Activated CD8-positive, alpha-beta memory T cell treated with anti-CD3 and anti-CD28 coated beads, Interleukin-2, amount 50 U/mL, for 24 hours (primary cell): ENCODE data around the gene PCDH9.

Experiments
- DNase-seq: peaks from one replicate; pipeline ENCODE4 v3.0.0-alpha.2; 2020; ENCODE audit errors: extremely low read depth

PCDH9 gene

DNA sequence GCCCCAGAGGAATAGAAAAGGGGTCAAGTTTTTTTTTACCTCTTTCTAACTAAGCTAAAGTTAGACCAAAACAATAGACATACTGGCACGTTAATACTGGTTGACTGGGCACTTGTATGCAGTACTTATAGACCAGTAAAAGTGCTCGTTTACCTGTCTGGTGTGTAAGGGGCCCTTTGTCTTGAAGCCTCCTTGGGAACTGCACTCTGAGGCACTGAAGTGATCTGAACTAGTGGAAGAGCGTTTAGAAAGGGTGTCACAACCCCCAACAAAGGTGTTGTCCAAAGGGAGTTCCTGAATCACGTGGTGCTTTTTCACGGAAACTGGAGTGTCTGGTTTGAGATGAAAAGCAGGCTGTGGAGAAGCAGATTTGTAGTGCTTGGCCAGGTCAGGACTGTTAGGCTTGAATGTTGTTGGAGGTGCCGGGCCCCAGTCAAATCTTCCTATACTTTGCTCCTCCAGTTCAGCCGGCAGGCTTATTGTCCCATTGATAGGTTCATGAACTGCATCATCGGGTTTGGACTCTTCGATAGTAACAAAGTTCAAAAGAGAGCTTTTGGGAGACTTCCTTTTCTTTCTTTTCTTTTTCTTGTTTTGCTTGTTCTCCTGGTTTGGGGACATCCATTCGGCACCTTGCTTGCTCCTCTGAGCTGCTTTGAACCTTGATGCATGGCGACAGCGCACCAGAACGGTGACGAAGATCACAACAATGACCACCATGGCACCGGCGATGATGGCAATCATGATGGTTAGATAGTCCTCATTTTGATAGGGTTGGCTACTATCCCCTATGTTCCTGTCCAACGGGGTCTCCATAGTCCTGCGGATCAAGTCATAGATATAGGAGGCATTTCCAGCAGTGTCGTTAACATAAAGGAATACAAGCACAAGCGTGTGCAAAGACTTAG, 4.6 kb downstream of the PCDH9 start:
- no peak for DNase-seq

DNA sequence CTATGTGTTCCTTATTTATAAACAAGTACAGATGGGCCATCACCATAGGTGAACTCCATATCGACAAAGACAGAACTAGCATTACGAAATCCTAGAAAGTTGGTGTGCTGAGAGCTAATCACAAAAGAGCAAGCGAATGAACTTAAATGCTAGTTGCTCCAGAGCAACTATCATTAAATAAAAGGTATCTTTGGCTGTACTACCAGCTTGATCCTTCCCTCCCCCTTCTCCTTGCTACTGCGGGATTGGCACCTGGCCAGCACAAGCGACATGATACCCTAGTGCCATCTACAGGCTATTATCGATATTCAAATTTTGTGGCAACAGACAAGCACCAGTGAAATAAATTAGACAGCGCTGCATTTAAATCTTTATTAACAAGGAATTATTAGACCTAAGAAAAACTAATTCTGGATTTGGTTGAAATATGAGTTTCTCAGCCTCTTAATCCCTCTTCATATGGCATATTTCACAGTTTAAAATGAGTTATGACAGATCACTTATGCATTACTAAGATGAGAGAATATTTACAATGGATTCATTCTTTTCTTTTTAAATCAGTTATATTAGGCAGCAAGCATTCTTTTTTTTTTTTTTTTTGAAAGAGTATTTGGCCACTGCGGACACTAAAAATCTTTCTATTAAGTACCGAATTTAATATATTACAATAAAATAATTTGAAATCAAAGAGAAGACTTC, 5.8 kb downstream of the PCDH9 start:
- no peak for DNase-seq

DNA sequence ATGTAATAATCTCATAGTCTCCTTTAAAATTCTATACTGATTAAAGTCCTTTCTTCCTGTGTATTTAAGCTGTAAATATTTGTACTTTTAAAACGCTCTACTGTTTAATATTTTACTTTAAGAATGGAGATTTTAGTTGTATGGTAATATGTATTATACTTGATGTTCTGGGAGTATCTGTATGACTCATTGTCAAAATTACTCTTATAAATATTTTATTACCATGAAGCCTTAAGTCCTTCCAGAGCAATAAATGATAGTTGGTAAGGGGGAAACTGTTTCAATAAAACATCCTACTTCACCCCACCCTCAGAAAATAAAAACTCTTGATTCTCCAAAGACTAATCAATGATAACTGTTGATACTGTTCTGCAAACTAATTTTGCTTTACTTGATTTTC, 6.4 kb downstream of the PCDH9 start:
- DNase-seq: no peak

DNA sequence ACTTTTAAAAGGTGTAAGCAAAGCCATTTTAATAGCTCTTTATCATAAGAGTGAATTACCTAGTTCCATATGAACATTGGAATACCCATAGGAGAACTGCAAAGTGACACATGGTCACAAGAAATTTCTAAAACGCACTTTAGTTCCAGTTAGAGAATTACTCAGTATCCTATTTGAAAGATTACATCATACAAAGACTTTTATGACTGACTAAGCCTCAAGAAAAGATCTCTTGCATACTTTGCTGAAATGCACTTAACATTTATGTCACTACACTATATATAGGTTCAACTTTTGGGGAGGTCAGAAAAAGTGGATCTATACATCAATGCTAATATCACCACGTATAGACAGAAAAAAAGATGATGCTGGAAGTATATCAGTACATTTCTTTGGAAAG, 7.1 kb downstream of the PCDH9 start:
- DNase-seq: no peak

DNA sequence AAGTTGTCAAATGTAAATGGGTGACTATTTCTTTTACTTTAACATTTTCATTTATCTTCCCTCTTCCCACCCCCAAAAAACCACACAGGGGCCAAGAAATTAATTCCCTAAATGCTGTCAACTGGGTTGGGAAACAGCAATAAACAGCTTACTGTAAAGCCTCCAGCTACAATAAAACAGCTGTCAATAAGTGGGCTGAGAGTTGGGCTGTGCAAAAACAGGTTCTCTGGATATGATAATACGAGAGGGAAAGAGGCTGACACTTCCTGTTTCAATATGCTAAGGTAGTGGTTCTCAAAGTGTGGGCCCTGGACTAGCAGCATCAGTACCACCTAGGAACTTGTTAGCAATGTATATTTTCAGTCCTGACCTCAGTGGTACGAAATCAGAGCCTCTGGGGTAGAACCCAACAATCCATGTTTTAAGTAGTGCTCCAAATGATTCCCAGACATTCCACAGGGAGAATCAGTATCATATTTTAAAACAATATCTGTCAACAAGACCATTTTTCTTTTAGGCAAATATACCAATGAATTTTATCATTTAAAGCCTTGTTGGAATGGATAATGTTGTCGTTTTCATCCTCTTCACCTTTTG, 8.4 kb downstream of the PCDH9 start:
- DNase-seq: no peak

DNA sequence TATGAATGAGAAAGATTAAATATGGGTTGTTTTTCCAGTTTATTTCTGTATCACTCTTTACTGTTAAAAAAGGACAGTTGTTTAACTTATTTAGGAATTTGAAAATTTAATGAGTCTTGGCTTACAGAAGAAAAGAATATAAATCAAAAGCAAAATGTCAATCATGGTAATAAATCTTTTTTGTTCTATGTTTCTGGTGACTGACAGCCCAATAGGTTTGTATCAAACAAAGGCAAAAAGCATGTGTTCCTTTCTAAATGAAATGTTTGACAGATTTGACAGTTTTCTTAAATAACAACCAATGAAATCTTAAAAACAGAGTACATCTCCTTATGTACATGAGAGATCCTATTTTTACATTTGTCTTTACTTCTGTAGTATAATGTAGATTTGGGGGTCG, 11.0 kb downstream of the PCDH9 start:
- DNase-seq: no peak

DNA sequence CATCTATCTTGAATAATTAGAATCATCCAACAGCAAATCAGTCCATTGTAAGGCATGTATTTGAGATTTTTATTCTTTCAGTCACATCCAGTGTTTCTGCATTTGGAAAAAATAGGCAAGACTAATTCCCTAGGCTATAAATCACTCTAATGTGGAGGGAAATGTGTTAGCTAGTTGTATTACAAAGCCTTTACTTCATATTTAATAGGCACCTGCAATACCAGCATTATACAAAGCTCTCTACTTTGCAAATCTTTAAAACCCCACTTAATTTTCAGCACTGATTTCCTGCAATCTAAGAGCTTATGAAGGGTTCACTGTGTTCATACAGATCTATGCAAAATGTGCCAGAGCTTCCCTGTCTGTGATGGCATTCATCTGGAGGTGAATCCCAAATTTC, 12.3 kb downstream of the PCDH9 start:
- no peak for DNase-seq

DNA sequence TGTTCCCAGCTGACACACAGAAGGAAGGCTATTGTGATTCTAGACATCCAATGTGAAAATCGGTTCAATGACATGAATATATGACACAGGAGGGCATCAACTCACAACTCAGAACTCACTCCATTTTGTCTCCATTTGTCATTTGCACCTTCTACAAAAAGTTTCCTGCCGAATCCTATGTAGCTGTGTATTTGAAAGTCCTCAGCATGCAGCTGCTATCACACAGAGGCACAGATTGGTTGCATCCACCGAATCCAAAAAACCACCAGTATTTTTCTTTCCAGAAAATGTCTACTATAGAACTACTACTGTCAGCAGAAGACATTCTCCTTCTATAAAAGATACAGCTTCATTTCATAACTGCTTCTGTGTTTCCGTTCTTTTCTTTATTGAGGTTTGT, 13.3 kb downstream of the PCDH9 start:
- DNase-seq: no peak

DNA sequence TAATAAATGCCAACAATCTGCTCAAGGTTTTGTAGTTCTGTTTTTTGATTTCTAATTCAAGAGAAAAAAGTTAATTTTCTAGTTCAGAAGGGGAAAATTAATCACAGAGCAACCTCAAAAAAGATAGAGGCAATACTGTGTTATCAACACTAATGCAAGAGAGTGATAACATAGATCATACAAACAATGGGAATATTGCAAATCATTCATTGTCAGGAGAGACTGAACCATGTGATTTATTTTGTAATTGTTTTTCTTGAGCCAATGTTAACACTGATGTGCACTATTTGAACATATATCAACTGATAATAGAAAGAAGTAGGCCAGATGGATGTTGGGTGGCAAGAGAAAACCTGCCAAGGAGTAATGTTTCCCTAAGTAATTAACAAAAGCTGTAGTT, 19.9 kb downstream of the PCDH9 start:
- DNase-seq: no peak

DNA sequence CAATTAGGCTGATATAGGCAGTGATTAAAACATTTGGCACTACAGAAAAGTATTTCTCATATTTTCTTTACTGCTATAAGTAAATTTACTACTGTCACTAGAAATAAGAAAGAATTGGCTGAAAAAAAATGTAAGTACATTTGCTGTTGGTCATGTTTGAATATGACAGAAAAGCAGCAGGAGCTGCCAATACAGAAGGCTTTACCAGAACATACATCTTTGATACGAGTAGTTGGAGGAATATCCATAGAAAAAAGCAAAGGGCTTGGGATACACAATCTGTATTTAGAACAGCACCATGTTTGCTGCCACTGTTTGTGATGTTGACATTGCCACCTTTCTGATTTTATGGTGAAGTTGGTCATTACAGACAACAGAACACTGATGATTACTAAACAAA, 21.6 kb downstream of the PCDH9 start:
- no peak for DNase-seq

DNA sequence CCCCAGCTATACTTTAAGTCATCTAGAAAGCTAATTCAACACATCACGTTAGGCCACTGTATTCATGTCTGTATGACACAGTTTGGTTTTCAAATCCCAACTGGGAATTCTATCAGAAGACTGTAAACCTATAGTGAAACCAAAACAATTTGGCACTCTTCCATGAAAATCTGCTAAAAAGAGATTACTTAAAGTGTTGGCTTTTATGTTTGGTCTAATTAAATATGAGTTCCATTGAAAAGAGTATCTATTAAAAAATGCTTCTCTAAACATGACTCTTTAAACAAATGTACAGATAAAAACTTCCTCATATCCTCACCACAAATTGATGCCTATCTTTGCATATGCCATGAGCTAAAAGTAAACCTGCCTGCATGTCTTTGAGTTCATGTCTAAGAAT, 25.4 kb downstream of the PCDH9 start:
- DNase-seq: no peak

DNA sequence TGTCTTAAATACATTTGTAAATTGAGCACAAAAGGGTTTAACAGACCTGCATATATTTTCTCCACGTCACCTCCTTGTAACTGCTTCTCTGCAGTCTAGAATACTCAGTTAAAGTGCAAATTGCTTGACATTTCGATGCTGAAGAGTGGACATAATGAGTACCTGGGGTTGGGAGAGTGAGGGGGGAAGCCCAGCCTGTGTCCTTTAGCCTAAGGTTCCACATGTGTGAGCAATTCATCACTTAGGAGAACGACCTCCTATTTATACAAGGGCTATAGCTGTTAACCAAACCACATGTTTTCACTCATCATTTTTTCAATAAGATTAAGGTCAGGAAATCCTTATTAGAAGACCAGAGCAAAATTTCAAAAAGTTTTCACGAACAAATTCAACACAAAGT, 29.5 kb downstream of the PCDH9 start:
- no peak for DNase-seq

DNA sequence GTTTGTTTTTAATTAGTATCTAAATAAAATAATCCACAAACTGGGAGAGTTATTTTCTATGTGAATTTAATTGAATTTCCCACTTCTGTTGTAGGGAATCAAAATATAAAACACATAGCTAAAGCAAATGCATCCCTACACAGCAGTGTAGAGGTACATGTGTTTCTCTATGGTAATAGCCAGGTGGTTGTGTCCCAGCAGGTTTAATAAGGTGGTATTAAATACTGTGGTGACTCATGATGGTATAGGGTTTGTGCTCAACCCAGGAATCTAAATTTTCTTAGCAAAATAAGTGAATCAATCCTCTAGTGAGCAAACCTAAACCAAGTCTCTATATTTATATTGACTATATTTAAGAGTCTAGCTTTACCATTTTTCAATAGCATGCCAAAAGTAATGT, 30.0 kb downstream of the PCDH9 start:
- DNase-seq: no peak

DNA sequence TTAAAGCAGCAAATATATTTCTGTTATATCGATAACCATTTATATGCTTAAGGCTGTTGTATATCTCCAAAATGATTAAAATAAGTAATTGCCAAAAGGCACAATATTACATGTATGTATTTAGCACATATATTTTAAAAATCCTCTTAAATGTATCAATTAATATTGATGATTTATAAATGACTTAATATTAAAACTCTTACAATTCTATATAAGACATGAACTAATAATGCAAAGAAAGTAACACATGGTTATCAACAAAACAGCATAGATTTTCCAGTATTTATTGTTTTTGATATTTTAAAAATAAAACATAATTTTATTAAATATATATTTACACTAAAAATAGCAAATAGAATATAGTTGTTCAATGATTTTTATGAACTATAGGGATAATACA, 32.4 kb downstream of the PCDH9 start:
- no peak for DNase-seq

DNA sequence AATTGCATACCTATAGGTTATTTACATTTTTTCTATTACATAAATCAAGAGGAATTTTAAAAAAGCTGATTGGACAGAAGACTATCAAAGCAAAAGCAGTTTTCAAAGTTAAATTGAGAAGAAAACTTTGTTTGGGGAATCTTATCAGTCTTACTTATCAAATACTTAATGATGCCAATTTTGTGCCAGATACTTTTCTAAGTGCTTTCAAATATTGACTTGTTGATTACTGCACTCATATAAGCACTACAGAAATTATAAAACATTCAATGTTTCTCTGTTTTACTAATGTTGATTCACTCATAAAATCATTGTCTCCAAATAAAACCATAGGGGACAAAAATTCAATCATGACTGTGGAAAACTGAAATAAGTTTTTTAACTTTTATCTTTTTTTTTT, 36.2 kb downstream of the PCDH9 start:
- no peak for DNase-seq

DNA sequence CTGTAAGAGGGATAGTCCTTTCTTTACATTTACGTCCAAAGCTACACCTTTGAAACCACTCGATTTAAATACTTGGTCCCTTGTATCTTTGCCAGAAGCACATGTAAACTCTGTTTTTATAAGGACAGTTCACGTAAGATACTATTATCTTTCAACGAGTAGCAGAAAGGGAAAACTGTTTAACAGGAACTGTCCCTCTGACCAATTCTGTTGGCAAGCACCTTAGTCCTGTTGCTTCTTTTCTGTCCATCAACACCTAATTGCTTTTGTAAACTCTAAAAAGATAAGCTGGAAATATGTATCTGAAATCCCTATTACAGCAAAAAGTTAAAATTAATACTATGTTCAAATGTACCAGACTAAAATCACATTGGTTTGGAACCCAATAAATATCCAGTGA, 37.4 kb downstream of the PCDH9 start:
- DNase-seq: no peak

DNA sequence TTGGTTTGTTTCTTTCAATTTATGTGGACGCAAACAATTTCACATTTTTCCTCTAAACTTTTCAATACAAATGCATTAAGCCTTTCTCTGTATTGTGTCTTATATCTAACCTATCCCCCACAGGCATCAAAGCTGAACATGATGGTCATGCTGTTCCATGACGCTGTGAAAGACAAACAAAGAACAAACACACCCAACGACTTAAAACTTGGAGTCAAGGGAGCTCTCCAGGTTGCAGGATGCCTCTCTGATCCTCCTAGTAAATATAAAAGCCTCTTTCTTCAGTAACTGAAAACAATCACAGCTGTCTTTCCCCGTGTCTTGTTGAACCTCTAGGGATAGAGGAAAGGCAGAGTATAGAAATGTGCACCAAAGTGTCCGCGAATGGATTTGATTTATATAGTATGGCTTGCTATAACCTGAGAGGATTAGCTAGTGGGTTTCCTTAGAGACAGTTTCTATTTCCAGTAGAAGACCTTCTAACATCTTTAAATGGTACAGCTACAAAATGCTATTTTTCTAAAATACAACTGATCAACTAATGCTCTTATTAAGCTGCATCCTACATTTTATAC, 43.1 kb downstream of the PCDH9 start:
- DNase-seq: no peak

DNA sequence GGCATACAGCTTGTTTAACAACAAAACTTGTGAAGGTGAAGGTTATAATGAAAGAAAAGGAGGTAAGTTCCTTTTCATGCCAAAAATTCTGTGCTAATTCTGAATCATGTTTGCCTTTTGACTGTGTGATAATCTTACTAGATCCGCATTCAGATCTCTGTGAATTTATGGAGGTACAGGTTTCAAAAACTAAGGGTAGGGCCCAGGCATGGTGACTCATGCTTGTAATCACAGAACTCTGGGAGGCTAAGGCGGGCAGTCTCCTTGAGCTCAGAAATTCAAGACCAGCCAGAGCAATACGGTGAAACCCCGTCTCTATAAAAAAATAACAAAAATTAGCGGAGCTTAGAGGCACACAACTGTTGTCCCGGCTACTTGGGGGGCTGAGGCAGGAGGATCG, 45.9 kb downstream of the PCDH9 start:
- no peak for DNase-seq

DNA sequence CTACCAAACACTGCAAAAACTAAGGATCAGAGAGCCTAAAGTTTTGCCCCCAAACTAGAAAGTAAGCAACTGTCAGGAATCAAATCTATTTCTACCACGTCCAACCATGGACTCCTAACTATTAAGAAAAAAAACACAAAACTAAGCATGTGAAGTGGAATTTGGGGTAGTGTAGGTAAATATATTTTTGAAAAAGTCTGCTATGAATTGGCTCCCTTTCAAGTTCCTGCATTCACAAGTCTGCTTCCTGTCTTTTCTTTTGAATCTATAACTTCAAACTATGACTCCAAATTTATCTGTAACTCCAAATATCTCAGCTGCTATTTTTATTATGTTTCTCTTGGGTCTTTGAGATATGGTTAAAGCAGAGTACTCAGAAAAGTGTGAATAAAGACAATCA, 47.0 kb downstream of the PCDH9 start:
- no peak for DNase-seq

DNA sequence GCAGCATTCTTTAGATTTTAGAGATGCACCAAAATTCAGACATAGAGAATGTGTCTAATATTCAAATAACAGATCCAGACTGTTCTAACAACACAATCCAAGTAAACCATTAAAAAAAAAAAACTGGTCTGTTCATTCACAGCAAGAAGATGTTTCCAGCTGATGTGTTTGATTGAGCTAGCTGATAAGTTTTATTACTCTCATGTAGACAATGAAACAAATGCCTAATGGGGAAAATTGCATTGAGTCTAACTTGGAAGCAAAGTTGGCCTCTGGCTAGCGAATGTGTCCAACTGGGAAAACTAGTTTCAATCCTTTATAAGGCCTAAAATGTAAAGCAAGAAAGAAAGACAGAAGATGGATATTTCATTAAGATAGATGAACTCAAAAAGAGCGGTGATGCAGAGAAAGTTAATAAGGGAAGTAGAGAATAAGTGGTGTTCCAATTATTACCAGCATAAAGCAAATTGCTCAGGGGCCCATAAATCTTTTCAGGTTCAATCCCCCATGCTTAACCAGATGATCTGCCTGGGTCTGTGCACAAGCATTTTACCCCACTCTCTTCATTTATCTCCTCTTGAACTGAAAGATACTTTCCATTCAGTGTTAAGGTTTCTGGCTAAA, 54.2 kb downstream of the PCDH9 start:
- no peak for DNase-seq

DNA sequence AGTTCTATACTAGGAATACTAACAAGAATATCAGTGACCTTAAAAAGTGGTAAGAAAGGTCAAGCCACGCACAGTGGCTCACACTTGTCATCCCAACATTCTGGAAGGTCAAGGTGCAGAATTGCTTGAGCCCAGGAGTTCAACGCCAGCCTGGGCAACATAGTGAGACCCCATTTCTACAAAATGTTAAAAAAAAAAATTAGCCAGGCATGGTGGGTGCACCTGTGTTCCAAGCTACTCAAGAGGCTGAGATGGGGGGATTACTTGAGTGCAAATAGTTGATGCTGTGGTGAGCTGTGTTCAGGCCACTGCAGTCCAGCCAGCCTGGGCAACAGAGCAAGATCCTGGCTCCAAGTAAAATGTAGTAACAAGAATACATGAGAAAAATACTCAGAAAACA, 61.8 kb downstream of the PCDH9 start:
- DNase-seq: no peak

DNA sequence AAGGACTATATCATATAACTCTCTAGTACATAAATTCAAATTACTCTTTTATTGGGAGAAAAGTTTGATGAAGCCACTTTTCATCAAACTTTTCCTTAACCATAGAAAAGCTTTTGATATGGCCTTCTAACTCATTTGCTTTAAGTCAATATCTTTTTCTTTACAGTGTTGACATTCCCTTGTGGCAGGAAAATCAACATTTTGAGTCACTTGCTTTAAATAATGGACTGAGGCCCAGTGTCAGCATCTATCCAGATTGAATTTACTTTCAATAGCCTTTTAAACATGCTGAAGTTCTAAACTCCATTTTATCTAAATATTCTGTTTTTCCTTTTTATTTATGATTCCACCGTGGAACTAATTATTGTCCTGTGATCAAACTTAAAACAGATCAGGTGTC, 62.7 kb downstream of the PCDH9 start:
- DNase-seq: no peak
